ENCODE data around the gene JPT1. TPM values are rescaled to one million over a fixed set of nuclear protein-coding genes. Genes with fewer than 3 reads are reported as not detected.

JPT1 gene
- total and polyA plus RNA-seq, 2 donors (not counting 3 experiments of a cell fraction or from before 2014, with no cell fraction given), result 212 to 352 TPM

DNA sequence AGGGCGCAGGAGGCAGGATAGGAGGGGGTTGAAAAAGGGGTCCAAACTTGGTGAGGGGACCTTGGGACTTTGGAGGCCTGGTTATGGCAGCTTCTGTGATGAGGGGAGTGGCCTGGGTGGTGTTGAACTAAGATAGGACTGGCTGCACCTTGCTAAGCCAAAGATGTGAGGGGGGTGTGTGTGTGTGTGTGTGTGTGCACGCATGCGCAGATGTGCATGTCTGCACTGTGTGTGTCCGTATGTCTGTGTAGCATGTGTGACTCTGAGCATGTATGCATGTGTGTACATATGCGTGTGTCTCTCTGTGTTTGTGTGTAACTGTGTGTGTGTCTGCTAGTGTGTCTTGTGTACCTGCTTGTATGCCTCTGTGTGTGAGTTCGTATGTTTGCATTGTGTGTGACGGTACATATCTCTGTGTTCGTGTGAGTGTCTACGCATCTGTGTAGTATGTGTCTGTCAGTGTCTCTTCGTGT lies 62.4 kb downstream of the JPT1 start:
- Histone ChIP-seq H3K4me1 (ENCODE audit: control insufficient read depth, extremely low read depth, insufficient read depth, low read length) (peaks cover 38% of the 10 kb centered on the region), H3K9me1 (replicated peaks; ENCODE audit: control insufficient read depth, extremely low read depth, insufficient read depth, low read length) (no peaks in the 10 kb centered on the region), H2AFZ (ENCODE audit: low read depth, low read length) (no peak overlapping the region), H4K20me1 (replicated peaks; ENCODE audit: control insufficient read depth, extremely low read depth, insufficient read depth, low read length) (no peaks in the 10 kb centered on the region), H3K27ac (ENCODE audit: insufficient read depth, low read depth, low read length) (no peak overlapping the region), H3K36me3 (ENCODE audit: control insufficient read depth in 2 of 2, extremely low read depth in 1 of 2, insufficient read depth in 2 of 2, low read length in 2 of 2) (no peaks in the 10 kb centered on the region), H3K27me3 (ENCODE audit: control insufficient read depth in 2 of 2, insufficient read depth in 2 of 2, low read length in 2 of 2) (no peaks in the 10 kb centered on the region), H3K79me2 (ENCODE audit: control insufficient read depth, insufficient read depth, low read length) (no peaks in the 10 kb centered on the region), H3K4me3 (replicated peaks in 1 of 3; ENCODE audit: insufficient read depth in 1 of 3, low read depth in 1 of 3, low read length in 3 of 3) (no peak overlapping the region), H3K9me3 (replicated peaks; ENCODE audit: control insufficient read depth, insufficient read depth, low read length) (no peaks in the 10 kb centered on the region), H3K4me2 (ENCODE audit: insufficient read depth, low read length) (no peak overlapping the region), H3K9ac (replicated peaks; ENCODE audit: extremely low read depth, insufficient read depth, low read length) (no peak overlapping the region)
- CTCF ChIA-PET, result interaction anchor here (1.3 to 2.0 kb wide), 4 partner anchors 11 to 60 kb away, joined by 3 to 24 read pairs (median 8); no protein-coding TSS in a partner anchor
- intact Hi-C loops (cut with micrococcal nuclease) (no loop called here), dilution Hi-C loops (cut with MboI; ENCODE audit: extremely low pct_ligation_motif_present, low sequenced_read_pairs) (no loop called here)
- no TSS peak for BruUV-seq (replicated peaks)
- DNase-seq (ENCODE audit: low read depth, low spot score), result no peak
- POLR2A ChIA-PET, result interaction anchor here (1.2 kb wide), 1 partner anchor 14 kb away, joined by 3 read pairs; no protein-coding TSS in a partner anchor
- TF ChIP-seq GATA2 (IDR thresholded peaks at IDR 0.05; ENCODE audit: insufficient read depth, insufficient read length, low read depth, low read length), result no peak
- TF ChIP-seq FOS (IDR thresholded peaks at IDR 0.05; ENCODE audit: borderline replicate concordance, insufficient read depth, low read length), result no peak
- TF ChIP-seq, protein P1, sequence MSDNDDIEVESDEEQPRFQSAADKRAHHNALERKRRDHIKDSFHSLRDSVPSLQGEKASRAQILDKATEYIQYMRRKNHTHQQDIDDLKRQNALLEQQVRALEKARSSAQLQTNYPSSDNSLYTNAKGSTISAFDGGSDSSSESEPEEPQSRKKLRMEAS (IDR thresholded peaks at IDR 0.05; ENCODE audit: insufficient read depth, insufficient read length), result no peak
- no peak for TF ChIP-seq POLR2A (IDR thresholded peaks at IDR 0.05; ENCODE audit: low read depth, low read length)
- TF ChIP-seq, protein P2, sequence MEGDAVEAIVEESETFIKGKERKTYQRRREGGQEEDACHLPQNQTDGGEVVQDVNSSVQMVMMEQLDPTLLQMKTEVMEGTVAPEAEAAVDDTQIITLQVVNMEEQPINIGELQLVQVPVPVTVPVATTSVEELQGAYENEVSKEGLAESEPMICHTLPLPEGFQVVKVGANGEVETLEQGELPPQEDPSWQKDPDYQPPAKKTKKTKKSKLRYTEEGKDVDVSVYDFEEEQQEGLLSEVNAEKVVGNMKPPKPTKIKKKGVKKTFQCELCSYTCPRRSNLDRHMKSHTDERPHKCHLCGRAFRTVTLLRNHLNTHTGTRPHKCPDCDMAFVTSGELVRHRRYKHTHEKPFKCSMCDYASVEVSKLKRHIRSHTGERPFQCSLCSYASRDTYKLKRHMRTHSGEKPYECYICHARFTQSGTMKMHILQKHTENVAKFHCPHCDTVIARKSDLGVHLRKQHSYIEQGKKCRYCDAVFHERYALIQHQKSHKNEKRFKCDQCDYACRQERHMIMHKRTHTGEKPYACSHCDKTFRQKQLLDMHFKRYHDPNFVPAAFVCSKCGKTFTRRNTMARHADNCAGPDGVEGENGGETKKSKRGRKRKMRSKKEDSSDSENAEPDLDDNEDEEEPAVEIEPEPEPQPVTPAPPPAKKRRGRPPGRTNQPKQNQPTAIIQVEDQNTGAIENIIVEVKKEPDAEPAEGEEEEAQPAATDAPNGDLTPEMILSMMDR (IDR thresholded peaks at IDR 0.05; ENCODE audit: extremely low read depth in 1 of 2, insufficient read depth in 1 of 2, low read depth in 1 of 2, low read length in 2 of 2), result no peak
- no peak for TF ChIP-seq MYC (IDR thresholded peaks at IDR 0.05; ENCODE audit: low read depth, low read length)
- no peak for FAIRE-seq
